GM15510 (cell line): Measurements from ENCODE around the gene TNFRSF14.

Experiments
- POLR2A ChIP-seq: IDR thresholded peaks from 3 replicates; pipeline ENCODE4 v1.6.1; 2011; ENCODE audit warnings: borderline replicate concordance; ENCODE audit not compliant: insufficient read length; ENCODE audit errors: extremely low read depth

The TNFRSF14 gene

GRCh38 chr1:2528966-2529783 is 27.0 kb upstream of the TNFRSF14 start:
- TF ChIP-seq POLR2A: no peak

GRCh38 chr1:2529784-2530512 is 26.2 kb upstream of the TNFRSF14 start, which contains the start of gene HES5:
Gene HES5, minus strand, starts transcription at chr1:2530263. Its CDS starts 99 bp downstream, at chr1:2530164.
- no peak for TF ChIP-seq POLR2A

GRCh38 chr1:2530513-2531361 is 25.4 kb upstream of the TNFRSF14 start:
- TF ChIP-seq POLR2A: no peak

- no peak for TF ChIP-seq POLR2A
These were observed 23.5 kb upstream of the TNFRSF14 start for GRCh38 chr1:2532485-2533160.

GRCh38 chr1:2533365-2533764 is 22.8 kb upstream of the TNFRSF14 start:
- no peak for TF ChIP-seq POLR2A

GRCh38 chr1:2534315-2534686 is 21.9 kb upstream of the TNFRSF14 start:
- TF ChIP-seq POLR2A: no peak

- no peak for TF ChIP-seq POLR2A
These were observed 21.3 kb upstream of the TNFRSF14 start for GRCh38 chr1:2534687-2535441.

- TF ChIP-seq POLR2A: no peak
These were observed 20.7 kb upstream of the TNFRSF14 start for GRCh38 chr1:2535455-2535854.

GRCh38 chr1:2535981-2536380 is 20.2 kb upstream of the TNFRSF14 start:
- TF ChIP-seq POLR2A: no peak

- no peak for TF ChIP-seq POLR2A
These were observed 18.4 kb upstream of the TNFRSF14 start for GRCh38 chr1:2537784-2538115.

GRCh38 chr1:2538376-2538775 is 17.8 kb upstream of the TNFRSF14 start:
- no peak for TF ChIP-seq POLR2A

GRCh38 chr1:2538872-2539271 is 17.3 kb upstream of the TNFRSF14 start:
- TF ChIP-seq POLR2A: no peak

GRCh38 chr1:2539312-2539907 is 16.8 kb upstream of the TNFRSF14 start:
- no peak for TF ChIP-seq POLR2A

- no peak for TF ChIP-seq POLR2A
These were observed 15.2 kb upstream of the TNFRSF14 start for GRCh38 chr1:2540816-2541492.
